ENCODE measurements around the gene IGFBP3. TPM values are rescaled to one million over a fixed set of nuclear protein-coding genes. Genes with fewer than 3 reads are reported as not detected.

The IGFBP3 gene
- total RNA-seq, 1 experiment from 2014 or later, result 315 TPM

DNA sequence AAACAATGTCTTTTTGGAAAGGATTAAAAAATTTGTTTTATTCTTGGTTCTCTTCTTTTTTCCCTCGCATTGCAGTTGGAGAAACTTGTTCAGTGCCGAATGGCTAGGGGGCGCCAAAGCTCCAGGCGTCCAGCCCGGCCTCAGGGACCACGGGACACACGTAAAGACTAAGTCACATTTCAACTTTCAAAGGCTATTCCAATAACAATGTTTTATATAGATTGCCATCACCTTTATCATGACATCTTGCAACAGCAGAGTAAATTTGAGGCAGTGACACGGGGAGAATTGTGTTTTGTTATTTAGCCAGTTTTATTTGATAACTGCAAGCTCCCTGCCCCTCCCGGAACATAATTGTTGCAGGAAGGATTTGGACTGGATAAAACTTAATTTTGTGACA, 2.2 kb upstream of the IGFBP3 start:
- Mint-ChIP-seq H3K4me1 (ENCODE audit: low read depth, unreplicated experiment) (peaks cover 40% of the 10 kb centered on the region), H3K9me3 (ENCODE audit: low read depth, unreplicated experiment) (no peaks in the 10 kb centered on the region), H3K27ac (ENCODE audit: unreplicated experiment) (peak overlapping the region; percentile 73), H3K4me3 (ENCODE audit: low read depth, unreplicated experiment) (peak overlapping the region; percentile 99), H3K36me3 (ENCODE audit: insufficient read depth, unreplicated experiment) (peaks cover 51% of the 10 kb centered on the region), H3K27me3 (ENCODE audit: unreplicated experiment) (no peaks in the 10 kb centered on the region)
- TF ChIP-seq, protein P1, sequence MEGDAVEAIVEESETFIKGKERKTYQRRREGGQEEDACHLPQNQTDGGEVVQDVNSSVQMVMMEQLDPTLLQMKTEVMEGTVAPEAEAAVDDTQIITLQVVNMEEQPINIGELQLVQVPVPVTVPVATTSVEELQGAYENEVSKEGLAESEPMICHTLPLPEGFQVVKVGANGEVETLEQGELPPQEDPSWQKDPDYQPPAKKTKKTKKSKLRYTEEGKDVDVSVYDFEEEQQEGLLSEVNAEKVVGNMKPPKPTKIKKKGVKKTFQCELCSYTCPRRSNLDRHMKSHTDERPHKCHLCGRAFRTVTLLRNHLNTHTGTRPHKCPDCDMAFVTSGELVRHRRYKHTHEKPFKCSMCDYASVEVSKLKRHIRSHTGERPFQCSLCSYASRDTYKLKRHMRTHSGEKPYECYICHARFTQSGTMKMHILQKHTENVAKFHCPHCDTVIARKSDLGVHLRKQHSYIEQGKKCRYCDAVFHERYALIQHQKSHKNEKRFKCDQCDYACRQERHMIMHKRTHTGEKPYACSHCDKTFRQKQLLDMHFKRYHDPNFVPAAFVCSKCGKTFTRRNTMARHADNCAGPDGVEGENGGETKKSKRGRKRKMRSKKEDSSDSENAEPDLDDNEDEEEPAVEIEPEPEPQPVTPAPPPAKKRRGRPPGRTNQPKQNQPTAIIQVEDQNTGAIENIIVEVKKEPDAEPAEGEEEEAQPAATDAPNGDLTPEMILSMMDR (IDR thresholded peaks at IDR 0.05; ENCODE audit: unreplicated experiment), result peak; percentile 95
- BruUV-seq (replicated peaks), result no TSS peak
- DNase-seq, result peak; percentile 95
- CTCF ChIA-PET, result interaction anchor here (0.6 to 5.1 kb wide), 25 partner anchors 12 to 1258 kb away, joined by 3 to 47 read pairs (median 4); no protein-coding TSS in a partner anchor
- intact Hi-C loops (cut with micrococcal nuclease; ENCODE audit: unreplicated experiment), result loop anchor here (2.0 to 5.0 kb wide), 8 partner anchors 56 to 1258 kb away; no protein-coding TSS in a partner anchor

DNA sequence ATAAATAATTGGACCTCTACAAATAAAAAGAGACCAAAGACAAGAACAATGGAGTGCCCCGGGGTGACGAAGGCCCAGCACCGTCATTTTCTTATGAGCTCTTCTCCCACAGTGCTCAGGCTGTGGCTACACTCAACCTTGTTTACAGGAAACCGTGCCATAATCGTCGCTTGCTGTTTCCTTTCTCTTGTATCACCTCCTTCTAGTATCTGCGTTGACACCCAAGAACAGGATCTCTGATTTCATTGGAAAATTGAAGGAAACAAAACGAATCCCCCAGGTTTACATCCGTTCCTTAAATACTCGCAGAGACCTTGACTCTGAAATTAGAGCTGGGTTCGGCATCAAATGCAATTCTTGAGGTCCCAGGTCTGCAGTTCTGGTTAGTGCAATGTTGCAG, 1.7 kb upstream of the IGFBP3 start:
- CTCF ChIA-PET, result interaction anchor here (0.6 to 5.1 kb wide), 31 partner anchors 10 to 1258 kb away, joined by 3 to 47 read pairs (median 4); no protein-coding TSS in a partner anchor
- Mint-ChIP-seq H3K36me3 (ENCODE audit: insufficient read depth, unreplicated experiment) (peaks cover 56% of the 10 kb centered on the region), H3K27me3 (ENCODE audit: unreplicated experiment) (no peaks in the 10 kb centered on the region), H3K27ac (ENCODE audit: unreplicated experiment) (peak overlapping the region; percentile 73), H3K4me3 (ENCODE audit: low read depth, unreplicated experiment) (peak overlapping the region; percentile 99), H3K4me1 (ENCODE audit: low read depth, unreplicated experiment) (peaks cover 45% of the 10 kb centered on the region), H3K9me3 (ENCODE audit: low read depth, unreplicated experiment) (no peaks in the 10 kb centered on the region)
- intact Hi-C loops (cut with micrococcal nuclease; ENCODE audit: unreplicated experiment), result loop anchor here (1.0 to 5.0 kb wide), 11 partner anchors 56 to 1258 kb away; no protein-coding TSS in a partner anchor
- BruUV-seq (replicated peaks), result no TSS peak
- TF ChIP-seq, protein P1 (IDR thresholded peaks at IDR 0.05; ENCODE audit: unreplicated experiment), result no peak
- no peak for DNase-seq

DNA sequence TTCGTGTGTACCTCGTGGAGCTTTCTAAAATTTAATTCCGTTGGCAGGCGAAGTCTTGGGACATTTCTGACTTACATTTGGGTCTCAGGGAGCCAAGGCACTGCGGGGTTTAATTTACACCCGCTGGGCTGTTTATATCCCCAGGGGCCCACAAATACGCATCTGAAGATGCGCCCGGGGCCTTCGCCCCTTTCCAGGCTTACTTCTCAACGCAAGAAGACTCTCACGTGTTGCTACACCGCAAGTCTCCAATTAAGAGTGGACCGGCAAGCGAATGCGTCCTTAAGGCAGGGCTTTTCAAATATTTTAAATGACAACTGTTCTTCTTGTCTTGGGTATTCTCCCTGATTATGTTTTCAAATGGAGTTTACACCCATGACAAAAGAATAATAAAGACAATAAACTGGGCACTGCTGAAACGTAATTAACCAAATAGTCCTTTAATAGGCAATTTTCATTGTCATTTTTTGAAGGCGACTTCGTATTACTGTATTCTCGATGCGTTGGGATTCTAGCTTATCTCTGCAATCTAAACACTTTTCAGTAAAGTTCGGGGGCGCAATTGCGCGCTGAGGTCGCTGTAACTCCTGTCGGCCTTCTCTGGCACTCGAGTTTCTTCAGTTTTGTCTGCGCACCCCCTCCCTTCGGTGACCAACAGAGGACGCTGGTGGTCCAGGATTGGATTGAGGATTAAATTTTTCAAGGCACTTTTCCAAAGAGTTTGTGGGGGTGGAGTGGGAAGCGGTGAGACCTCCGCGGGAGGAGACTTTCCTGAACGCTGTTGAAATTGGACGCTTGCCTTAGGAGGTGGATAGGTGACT, 837 bp upstream of the IGFBP3 start:
- peaks cover 65% of the 10 kb centered on the region for H3K36me3 Mint-ChIP-seq (ENCODE audit: insufficient read depth, unreplicated experiment)
- peaks cover 52% of the 10 kb centered on the region for H3K4me1 Mint-ChIP-seq (ENCODE audit: low read depth, unreplicated experiment)
- CTCF ChIA-PET, result interaction anchor here (0.6 to 5.1 kb wide), 32 partner anchors 9 to 1344 kb away, joined by 3 to 47 read pairs (median 4); no protein-coding TSS in a partner anchor
- DNase-seq, result peak; percentile 92
- TF ChIP-seq, protein P1 (IDR thresholded peaks at IDR 0.05; ENCODE audit: unreplicated experiment), result peak; percentile 98
- no peaks in the 10 kb centered on the region for H3K9me3 Mint-ChIP-seq (ENCODE audit: low read depth, unreplicated experiment)
- H3K27ac Mint-ChIP-seq (ENCODE audit: unreplicated experiment), result peak overlapping the region; percentile 73
- intact Hi-C loops (cut with micrococcal nuclease; ENCODE audit: unreplicated experiment), result loop anchor here (1.0 to 5.0 kb wide), 11 partner anchors 57 to 1259 kb away; no protein-coding TSS in a partner anchor
- peak overlapping the region; percentile 99 for H3K4me3 Mint-ChIP-seq (ENCODE audit: low read depth, unreplicated experiment)
- BruUV-seq (replicated peaks), result TSS peak; percentile 83
- H3K27me3 Mint-ChIP-seq (ENCODE audit: unreplicated experiment), result no peaks in the 10 kb centered on the region

DNA sequence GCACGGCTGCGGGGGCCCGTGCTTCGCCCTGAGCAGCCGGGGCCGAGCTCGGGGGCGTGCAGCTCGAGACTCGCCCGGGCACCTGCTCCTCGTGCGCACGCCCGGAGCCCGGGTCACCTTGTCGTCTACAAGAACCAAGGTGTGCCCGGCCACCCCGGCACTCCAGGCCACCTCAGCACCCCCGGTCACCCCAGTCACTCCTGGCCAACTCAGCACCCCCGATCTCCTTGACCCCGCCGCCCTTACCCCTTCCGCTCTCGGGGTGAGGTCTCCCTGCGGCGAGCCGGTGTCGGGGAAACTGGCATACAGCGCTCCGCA, 268 bp upstream of the IGFBP3 start:
- TF ChIP-seq, protein P1 (IDR thresholded peaks at IDR 0.05; ENCODE audit: unreplicated experiment), result no peak
- no TSS peak for BruUV-seq (replicated peaks)
- Mint-ChIP-seq H3K4me1 (ENCODE audit: low read depth, unreplicated experiment) (peaks cover 52% of the 10 kb centered on the region), H3K27ac (ENCODE audit: unreplicated experiment) (peak overlapping the region; percentile 26), H3K27me3 (ENCODE audit: unreplicated experiment) (no peaks in the 10 kb centered on the region), H3K36me3 (ENCODE audit: insufficient read depth, unreplicated experiment) (peaks cover 70% of the 10 kb centered on the region), H3K4me3 (ENCODE audit: low read depth, unreplicated experiment) (peak overlapping the region; percentile 99), H3K9me3 (ENCODE audit: low read depth, unreplicated experiment) (no peaks in the 10 kb centered on the region)
- intact Hi-C loops (cut with micrococcal nuclease; ENCODE audit: unreplicated experiment), result loop anchor here (5.0 kb wide), 4 partner anchors 231 to 1181 kb away; no protein-coding TSS in a partner anchor
- CTCF ChIA-PET, result interaction anchor here (0.6 to 5.1 kb wide), 17 partner anchors 30 to 1345 kb away, joined by 3 to 47 read pairs (median 4); partner anchors contain the start of gene IGFBP1
- no peak for DNase-seq
